A375 (cell line): Measurements from ENCODE around the gene SURF4. TPM values are rescaled to one million over a fixed set of nuclear protein-coding genes. Genes with fewer than 3 reads are reported as not detected.

Source experiments
- small RNA-seq: library from RNA; depleted of rRNA; stranded (forward); fragments of <200 nt; gene quantifications from one replicate; pipeline ENCODE3, GENCODE V24; 2014
- total RNA-seq: library from RNA; depleted of rRNA; stranded (reverse); fragments of >200 nt; shearing (Covaris generic); gene quantifications from 2 replicates; pipeline ENCODE4 v1.2.3, GENCODE V29; 2014; rRNA removed

SURF4 gene
- total RNA-seq = 182 and 190 TPM in 2 replicates

DNA sequence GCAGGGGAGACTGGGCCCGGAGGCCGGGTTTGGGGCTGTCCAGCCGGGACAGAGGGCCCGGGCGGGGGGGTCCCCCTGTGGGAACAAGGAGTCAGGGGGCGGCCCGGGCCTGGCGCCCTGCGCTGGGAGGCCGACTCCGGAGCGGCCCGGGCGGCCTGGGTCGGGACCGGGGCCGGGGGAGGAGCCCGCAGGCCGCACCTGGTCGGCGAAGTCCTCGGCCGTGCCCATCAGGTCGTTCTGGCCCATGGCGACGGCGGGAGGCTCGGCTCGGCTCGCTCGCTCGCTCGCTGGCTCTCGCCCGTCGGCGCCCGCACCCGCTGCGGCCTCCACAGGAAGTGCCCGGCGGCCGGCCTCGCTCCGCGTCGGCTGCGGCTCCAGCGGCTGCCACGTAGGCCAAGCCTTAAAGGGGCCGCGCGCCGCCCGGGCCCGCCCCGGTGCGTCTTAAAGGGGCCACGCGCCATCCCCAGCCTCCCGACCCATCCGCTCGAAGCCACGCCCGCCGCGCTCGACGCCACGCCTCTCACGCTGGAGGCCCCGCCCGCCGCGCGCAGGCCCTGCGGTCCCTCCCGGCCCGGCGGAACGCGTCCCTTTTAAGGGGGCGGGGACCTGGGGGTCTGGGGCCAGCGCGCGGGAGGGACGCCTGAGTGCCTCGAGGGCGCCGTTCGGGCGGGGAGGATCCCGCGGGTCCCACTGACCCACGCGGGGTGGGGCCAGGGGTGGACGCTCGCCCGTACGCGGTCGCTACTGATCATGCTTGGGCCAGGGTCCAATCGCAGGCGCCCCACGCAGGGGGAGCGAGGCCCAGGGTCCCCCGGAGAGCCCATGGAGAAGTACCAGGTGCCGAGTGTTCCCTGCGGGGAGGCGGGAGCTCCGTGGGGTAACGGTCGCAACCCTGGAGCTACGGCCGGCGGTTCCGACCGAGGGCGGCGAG, at the start of gene SURF4, which contains the start of gene STKLD1:
SURF4 (minus strand) TSS at position 337 of the 931 bp plus-strand sequence; CDS start at position 246, 91 bp downstream.
STKLD1 (plus strand) TSS at position 643 of the 931 bp plus-strand sequence; CDS start at position 751, 108 bp downstream.

DNA sequence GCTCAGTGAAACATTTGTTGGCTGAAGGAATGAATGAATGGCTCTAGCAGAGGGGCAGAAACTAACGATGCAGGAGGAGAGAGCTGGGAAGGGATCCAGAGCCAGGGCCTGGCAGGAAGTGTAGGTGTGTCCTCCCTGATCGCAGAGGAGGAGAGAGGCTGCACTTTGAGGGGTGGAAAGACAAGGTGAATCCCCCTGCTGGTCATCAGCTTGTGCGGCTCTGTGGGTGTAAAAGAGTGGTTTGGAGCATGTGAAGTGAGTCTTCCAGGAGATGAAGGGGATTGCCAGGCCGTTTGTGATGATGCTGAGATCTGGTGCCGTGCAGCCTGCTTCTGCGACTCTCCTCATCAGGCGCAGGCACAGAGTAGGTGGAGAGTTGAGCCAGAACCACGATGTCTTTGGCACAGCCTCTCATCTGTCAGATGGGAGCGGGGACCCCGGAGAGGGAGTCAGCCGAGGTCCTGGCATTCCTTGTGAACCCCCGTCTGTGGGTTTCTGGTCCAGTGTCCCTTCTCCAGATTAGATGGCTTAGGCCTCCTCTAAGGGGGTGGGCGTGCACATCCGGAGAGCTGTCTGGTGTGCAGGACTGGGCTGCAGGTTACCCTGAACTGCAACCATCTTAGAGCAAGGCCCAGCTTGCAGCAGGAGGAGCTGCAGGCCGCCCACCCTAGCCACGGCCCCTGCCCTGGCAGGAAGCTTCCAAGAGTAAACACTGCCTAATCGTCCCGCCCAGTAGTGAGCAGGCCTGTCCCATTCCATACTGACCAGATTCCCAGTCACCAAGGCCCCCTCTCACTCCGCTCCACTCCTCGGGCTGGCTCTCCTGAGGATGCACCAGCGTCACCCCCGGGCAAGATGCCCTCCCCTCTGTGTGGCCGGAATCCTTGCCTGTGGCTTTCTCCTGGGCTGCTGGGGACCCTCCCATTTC, 46.0 kb upstream of the SURF4 start, which contains the start of gene ADAMTS13:
ADAMTS13 (plus strand) TSS at position 753 of the 928 bp plus-strand sequence; CDS start at position 830, 77 bp downstream.

DNA sequence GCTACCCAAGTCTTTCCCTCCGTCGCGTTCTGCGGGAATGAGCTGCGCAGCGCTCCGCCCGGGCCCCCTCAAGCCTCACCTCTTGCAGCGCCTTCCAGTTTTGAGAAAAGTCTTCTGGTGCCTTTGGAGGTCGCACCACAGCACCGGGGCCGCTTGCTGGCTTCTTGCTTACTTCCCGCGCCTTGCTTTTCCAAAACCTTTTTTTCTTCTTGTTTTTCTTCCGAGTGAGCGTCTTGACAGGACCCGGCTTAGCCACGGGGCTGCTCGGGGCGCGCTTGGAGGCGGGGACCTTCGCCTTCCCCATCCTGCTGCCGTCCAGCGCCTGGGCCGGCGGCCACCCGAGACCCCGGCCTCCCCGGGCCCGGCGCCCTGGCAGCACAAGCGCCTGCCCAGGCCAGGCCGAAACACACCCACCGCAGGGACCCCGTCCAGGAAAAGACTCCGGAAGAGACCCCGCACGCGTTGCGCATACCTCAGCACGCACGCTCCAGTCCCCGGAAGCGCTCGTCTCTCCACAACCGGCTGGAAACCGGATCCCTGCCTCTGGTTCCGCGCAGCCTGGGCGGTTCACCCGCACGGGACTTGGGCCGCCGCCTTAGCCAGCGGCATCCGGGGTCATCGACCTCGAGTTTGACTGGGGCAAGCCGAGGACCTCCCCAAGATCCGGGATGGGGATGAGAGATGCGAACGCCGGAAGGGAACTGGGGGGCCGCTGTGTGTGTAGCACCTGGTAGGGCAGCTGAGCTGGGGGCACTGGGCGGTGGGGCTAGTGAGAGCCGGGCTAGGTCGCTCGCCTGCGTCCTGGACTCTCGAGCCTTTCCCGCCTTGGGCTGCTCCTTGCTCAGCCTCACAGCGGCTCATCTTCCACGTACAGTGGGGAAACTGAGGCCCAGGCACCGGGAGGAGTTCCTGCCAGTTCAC, 41.9 kb upstream of the SURF4 start, which contains the start of gene REXO4:
REXO4 (minus strand) TSS at position 470 of the 921 bp plus-strand sequence; CDS start at position 304, 166 bp downstream.

DNA sequence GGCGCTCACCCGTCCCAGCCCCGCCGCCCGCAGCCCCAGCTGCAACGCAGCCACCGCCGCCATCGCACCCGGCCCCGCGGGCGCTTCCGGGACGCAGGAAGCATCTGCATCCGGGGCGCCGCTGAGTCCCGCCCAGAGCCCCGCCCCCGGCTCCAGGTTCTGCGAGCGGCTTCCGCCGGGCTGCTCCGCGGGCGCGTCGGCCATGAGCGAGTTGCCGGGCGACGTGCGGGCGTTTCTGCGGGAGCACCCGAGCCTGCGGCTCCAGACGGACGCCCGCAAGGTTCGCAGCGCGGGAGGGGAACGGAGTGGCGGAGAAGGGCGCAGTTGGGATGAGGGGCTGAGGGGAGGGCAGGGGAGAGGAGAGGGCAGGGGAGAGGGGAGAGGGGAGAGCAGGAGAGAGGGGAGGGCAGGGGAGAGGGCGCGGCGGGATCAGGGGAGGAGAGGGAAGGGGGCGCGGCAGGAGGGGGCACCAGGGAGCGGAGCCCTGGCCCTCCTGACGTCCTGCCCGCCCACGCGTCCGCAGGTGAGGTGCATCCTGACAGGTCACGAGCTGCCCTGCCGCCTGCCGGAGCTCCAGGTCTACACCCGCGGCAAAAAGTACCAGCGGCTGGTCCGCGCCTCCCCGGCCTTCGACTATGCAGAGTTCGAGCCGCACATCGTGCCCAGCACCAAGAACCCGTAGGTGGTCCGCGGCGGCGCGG, 19.3 kb downstream of the SURF4 start, which contains the start of the genes SURF1 and SURF2:
SURF1 (minus strand) TSS at position 97 of the 701 bp plus-strand sequence; CDS start at position 63, 34 bp downstream.
SURF2 (plus strand) TSS at position 160 of the 701 bp plus-strand sequence; CDS start at position 203, 43 bp downstream.

DNA sequence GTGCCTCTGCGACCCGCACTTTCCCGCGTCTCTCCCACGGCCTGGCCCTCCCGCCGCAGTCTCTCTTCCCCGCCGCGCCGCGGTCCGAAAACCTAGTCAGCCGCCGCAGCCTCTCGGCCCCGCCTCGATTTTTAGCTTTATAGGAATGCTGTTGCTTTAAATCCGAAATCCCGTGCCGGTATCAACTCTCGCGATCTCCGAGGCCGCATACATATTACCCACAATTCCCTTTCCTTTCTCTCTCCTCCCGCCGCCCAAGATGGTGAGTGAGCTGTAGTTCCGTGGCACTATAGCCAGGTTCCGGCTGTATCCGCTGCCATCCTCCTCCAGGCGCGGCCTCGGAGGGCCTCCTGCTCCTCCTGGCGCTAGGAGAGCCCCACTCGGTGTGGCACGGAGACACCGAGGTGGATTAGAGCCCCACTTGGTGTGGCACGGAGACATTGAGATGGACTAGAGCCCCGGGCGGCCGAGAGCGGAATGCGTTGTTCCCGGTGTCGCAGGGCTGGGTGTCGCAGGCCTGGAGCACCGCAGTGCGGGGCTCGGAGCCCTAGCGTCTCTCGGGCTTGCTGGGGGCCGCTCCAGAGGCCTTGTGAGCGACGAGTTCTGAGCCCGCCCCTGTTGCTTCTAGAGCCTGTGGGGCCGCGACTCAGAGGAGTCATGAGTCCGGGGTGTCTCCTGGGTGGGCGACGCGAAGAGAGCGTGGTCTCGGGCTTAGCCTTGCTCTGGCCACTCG, 27.7 kb downstream of the SURF4 start, which contains the start of the genes MED22 and RPL7A:
MED22 (minus strand) TSS at position 147 of the 733 bp plus-strand sequence. CDS start 1,469 bp downstream, outside the sequence.
RPL7A (plus strand) TSS at position 234 of the 733 bp plus-strand sequence; CDS start at position 260, 26 bp downstream.

DNA sequence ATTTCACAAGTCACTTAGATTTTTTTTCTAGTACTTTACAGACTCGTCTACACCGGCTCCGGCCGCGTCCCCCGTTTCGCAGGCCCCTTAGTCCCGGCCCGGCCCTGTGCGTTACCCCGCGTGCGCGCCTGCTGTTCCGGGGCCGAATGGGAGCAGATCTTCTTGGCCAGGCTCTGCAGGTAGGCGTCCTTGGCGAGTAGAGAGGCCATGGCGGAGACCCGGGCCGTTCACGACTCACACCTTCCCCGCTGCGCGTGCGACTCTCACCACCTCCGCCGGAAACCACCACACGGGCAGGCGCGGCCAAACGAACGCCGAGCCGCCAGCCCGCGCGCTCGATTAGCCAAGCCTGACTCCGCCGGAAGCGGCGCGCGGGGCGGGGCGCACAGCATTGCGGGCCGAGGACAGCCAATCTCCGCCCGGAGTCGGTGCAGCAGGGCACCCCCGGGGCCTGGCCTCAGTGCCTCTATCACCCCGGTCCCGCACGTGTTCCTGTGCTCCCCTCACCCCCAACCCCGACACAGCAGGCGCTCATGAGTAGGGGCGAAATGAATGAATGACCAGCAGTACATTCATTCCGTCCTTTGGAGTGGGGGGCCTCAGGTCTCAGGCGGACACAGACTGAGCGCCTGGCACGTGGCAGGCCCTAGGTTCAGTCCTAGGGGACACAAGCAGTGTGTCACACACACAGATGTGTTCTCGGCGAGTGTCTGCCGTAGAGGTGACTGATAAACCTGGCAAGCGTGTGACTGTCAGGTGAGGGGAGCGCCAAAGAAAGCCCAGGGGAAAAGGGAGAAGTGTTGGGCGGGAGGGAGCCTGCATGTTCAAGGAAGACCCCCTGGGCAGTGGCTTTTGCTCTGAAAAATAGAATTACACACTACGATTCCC, 39.7 kb downstream of the SURF4 start, which contains the start of gene SURF6:
SURF6 (minus strand) TSS at position 265 of the 888 bp plus-strand sequence; CDS start at position 209, 56 bp downstream.

Small RNA genes lying within 50 kb of the gene (small RNA-seq; reads per million reads assigned to genes)
- gene RF00019 (not detected), gene SNORD24 (not detected), gene SNORD36A (not detected), gene SNORD36B (not detected), gene SNORD36C (not detected)

Other genes starting within 250 kb of the SURF4 start
- gene GBGT1, start 212.1 kb downstream of the SURF4 start, total RNA-seq = 17.6 and 22.6 TPM in 2 replicates
- gene OBP2B, start 166.8 kb downstream of the SURF4 start, total RNA-seq = not detected in 2 replicates
- not detected in 2 replicates for gene ABO, start 100.9 kb downstream of the SURF4 start, total RNA-seq
- gene SURF6, start 39.9 kb downstream of the SURF4 start, total RNA-seq = 56.2 and 62.8 TPM in 2 replicates
- gene MED22, start 27.9 kb downstream of the SURF4 start, total RNA-seq = 29.7 and 31.6 TPM in 2 replicates
- 2,460 and 2,581 TPM in 2 replicates for gene RPL7A, start 27.8 kb downstream of the SURF4 start, total RNA-seq
- 35.5 and 40.5 TPM in 2 replicates for gene SURF1, start 19.6 kb downstream of the SURF4 start, total RNA-seq
- 88.1 and 115 TPM in 2 replicates for gene SURF2, start 19.5 kb downstream of the SURF4 start, total RNA-seq
- gene STKLD1, start 306 bp upstream of the SURF4 start, total RNA-seq = 0.41 TPM in 1 of 2 replicates, not detected in the other
- gene REXO4, start 42.0 kb upstream of the SURF4 start, total RNA-seq = 45.8 and 48.7 TPM in 2 replicates
- 2.7 and 3.9 TPM in 2 replicates for gene ADAMTS13, start 46.3 kb upstream of the SURF4 start, total RNA-seq
- 5.4 and 5.7 TPM in 2 replicates for gene CACFD1, start 83.9 kb upstream of the SURF4 start, total RNA-seq
- gene SLC2A6, start 103.0 kb upstream of the SURF4 start, total RNA-seq = 3.3 and 4.2 TPM in 2 replicates
- not detected in 2 replicates for gene MYMK, start 148.9 kb upstream of the SURF4 start, total RNA-seq
- gene ADAMTSL2, start 158.6 kb upstream of the SURF4 start, total RNA-seq = not detected in 2 replicates
- gene FAM163B, start 233.3 kb upstream of the SURF4 start, total RNA-seq = not detected in 2 replicates